GM19035 (cell line): ENCODE measurements around the gene PAK4.

Experiments used
- ATAC-seq: cut with Tn5 transposase; IDR thresholded peaks from one replicate; pipeline ENCODE4 v1.9.1; 2021; ENCODE audit not compliant: unreplicated experiment

Gene PAK4

DNA sequence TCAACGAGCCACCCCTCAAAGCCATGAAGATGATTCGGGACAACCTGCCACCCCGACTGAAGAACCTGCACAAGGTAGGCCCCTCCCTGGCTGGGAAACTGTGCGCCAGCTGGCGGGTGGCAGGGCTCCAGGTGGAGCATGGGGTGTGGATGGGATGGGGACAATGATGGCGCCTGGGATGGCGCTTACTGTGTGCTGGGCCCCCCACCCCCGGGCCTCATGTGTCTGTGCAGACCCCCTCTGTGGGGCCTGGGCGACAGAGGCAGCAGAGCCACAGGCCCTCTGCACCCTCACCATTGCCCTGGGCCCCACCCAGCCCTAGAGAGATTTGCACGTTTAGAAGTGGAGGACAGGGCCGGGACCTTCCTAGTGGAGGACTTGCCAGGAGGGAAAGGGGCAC lies 52.1 kb downstream of the PAK4 start:
- no peak for ATAC-seq

DNA sequence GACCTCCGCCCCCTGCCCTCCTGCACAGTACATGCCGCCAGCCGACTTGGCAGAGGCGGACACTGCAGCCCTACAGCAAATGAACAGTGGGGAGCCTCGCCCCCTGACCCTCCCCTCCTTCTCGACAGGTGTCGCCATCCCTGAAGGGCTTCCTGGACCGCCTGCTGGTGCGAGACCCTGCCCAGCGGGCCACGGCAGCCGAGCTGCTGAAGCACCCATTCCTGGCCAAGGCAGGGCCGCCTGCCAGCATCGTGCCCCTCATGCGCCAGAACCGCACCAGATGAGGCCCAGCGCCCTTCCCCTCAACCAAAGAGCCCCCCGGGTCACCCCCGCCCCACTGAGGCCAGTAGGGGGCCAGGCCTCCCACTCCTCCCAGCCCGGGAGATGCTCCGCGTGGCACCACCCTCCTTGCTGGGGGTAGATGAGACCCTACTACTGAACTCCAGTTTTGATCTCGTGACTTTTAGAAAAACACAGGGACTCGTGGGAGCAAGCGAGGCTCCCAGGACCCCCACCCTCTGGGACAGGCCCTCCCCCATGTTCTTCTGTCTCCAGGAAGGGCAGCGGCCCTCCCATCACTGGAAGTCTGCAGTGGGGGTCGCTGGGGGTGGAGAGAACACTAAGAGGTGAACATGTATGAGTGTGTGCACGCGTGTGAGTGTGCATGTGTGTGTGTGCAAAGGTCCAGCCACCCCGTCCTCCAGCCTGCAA lies 52.9 kb downstream of the PAK4 start:
- ATAC-seq: no peak

DNA sequence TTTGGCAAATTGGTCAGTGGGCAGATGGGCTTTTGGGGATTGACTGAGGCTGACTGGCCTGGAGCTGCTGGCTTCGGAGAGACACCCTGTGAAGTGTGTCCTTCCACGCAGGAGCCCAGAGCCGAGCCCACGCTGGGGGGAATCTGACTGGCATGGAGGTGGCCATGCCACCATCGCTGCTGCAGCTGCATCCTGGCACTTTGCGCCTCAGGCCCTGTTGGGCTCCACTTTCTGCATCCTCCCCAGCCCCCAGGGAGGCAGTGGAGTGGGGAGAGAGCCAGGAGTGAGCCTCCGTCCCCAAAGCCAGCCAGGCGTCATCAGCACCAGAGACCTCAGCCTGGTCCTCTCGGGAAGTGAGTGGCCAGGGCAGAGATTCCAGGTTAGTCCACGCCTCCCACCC lies 54.2 kb downstream of the PAK4 start:
- no peak for ATAC-seq

DNA sequence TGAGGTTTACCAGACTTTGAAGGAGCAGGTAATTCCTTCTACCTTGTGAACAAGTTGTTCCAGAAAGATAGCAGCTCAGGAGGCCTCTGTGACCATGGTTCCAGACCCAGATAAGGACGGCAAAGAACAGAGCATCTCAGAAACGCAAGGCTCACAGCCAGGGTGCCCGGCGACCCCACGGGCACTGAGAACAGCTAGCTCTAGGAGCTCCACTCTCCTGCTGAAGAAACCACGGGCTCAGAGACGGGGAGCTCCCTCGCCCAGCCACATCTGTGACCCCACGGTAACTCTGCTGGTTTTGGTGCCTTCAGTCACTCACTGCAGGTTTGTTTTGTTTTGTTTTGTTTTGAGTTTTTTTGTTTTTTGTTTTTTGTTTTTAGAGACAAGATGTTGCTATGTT lies 55.2 kb downstream of the PAK4 start:
- no peak for ATAC-seq

DNA sequence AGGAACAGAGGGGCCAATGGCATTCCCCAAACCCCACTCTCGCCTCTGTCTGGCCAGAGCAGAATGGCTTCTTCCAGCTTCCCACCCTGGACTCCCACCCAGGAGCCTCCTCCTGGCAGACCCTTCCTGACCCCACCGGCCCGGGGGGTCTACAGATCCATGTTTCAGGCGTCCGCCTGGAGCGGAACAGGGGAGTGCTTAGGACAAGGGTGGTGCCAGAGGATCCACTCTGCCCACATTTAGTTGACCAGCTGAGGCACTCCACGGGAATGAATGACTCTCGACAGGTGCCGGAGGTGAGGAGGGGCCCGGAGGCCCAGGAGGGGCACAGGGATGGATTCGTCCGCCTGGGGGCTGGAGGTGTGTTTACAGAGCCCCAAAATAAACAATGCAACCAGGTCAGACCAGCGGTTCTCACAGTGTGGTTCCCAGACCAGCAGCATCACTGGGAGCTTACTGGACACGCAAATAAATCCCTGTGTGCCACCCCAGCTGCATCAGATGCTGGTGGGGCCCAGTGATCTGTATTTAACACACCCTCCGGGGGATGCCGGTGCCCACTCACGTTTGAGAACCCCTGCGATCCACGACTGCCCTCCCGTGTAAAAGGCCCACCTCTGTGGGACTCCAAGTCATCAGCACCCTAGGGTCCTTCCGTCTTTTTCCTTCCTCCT lies 56.1 kb downstream of the PAK4 start:
- ATAC-seq: no peak

DNA sequence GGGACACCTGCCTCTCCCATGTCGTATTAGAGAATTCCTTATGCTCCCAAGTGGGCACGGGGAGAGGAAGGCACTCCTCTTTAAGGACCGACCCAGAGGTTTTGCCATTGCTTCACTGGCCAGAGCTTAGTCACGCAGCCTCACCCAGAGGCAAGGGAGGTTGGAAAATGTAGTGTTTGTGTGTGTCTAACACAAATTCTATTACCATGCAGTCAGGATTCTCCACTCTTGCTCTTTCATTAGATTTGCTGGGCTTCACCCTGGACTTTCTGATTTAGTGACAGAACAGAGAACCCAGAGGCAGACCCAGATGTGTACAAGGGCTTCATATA lies 56.6 kb downstream of the PAK4 start:
- ATAC-seq: no peak

DNA sequence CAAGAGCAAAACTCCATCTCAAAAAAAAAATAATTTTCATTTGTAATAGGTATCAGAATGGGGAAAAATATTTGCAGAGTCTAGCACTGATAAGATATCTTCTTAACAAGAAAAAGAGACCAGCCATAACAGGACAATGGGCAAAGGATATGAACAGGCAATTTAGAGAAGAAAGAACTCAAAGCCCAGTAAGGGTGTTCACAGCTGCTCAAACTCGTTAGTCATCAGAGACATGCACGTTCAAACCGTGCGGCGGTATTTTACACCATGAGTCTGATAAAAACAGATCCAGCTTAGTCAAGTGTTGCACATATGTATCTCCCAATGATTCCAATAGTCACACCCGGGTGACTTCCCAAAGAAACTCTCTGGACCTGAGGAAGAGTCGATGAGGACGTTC lies 57.5 kb downstream of the PAK4 start:
- no peak for ATAC-seq

DNA sequence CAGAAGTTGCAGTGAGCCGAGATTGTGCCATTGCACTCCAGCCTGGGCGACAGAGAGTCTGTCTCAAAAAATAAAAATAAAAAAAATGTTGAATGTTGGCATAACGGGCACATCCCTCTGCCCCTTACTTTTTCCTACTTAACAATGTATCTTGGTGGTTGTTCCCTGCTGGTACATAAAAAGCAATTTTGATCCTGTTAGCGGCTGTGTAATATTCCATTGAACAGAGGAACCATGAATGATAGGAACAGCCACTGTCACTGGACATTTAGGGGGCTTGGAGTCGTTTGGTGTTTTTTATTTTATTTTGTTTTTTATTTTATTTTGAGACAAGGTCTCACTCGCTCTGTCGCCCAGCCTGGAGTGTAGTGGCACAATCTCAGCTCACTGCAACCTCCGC lies 60.8 kb downstream of the PAK4 start:
- no peak for ATAC-seq

DNA sequence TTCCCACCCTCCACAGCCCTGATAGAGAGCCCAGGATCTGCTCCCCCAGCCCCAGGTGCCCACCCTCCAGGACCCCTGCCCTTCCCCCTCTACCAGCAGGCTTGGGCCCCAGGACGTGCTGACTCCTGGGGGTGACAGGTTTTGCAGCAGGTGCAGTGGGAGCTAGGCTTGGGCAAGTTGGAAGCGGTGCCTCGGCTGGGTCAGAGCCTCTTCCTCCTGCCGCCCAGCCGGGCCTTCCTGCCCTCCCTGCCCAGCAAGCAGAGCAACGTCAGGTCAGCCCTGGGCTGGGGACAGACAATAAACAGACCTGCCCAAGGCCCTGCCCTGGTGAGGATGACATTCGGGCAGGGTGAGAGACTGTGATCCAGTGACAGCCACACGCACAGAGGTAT lies 62.0 kb downstream of the PAK4 start:
- no peak for ATAC-seq

DNA sequence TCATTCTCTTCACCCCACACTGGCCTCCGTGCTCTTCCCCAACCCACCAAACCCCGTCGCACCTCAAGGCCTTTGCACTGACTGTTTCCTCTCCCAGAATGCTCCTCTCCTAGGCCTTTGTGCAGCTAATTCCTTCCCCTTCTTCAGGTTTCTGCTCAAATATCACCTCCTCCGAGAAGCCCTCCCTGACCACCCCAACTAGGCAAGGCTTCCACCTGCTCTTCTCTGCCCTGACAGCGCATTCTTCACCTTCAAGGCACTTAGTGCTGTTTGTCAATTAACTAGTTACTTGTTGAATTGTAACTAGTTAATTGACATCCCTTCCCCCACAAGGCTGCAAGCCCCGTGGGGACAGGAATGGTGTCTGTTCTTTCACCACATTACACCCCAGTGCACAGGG lies 63.4 kb downstream of the PAK4 start:
- no peak for ATAC-seq

DNA sequence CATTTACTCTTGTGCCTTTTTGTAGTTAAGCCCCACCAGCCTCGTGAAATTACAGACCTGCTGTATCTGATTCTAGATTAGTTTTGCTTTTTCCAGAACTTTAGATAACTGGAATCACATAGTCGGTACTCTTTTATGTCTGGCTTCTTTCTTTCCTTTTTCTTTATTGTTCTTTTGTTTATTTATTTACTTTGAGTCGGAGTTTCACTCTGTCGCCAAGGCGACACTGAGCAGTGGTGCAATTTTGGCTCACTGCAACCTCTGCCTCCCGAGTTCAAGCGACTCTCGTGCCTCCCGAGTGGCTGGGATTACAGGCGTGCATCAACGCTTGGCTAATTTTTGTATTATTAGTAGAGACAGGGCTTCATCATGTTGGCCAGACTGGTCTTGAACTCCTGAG lies 65.2 kb downstream of the PAK4 start:
- ATAC-seq: no peak

DNA sequence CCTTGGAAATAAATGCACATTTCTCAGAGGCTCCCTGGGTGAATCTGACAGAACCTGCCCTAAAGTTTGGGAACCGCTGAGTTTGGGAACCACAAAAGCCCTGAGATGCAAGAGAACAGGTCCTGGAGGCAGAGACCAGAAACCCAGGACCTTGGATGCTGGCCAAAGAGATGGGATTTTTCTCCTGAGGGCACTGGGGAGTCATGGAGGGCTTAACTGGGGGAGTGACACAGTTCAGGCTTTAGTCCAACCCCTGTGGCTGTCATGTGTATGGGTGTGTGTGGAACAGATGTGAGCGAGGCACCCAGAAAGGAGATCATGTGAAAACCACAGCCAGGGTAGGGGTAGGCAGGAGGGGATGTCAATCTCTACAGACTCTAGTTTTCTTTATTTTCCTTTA lies 67.3 kb downstream of the PAK4 start:
- ATAC-seq: no peak

DNA sequence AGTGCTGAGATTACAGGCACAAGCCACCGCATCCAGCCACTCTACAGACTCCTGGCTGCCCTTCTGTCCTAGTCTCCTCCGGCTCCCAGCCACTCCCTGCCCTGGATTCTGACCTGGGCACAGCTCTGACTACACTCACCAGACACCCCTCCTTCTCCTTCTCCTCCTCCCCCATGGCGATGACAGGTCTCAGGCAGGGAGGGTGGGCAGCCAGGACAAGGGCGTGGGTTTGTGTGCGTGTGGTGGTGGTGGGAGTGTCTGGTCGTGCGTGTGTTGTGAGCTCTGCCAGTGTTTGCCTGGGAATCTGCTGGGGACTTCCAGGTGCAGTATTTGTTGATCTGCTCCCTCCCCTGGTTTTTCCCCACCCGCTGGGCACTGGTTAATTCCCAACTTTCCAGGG lies 68.2 kb downstream of the PAK4 start:
- ATAC-seq: no peak

DNA sequence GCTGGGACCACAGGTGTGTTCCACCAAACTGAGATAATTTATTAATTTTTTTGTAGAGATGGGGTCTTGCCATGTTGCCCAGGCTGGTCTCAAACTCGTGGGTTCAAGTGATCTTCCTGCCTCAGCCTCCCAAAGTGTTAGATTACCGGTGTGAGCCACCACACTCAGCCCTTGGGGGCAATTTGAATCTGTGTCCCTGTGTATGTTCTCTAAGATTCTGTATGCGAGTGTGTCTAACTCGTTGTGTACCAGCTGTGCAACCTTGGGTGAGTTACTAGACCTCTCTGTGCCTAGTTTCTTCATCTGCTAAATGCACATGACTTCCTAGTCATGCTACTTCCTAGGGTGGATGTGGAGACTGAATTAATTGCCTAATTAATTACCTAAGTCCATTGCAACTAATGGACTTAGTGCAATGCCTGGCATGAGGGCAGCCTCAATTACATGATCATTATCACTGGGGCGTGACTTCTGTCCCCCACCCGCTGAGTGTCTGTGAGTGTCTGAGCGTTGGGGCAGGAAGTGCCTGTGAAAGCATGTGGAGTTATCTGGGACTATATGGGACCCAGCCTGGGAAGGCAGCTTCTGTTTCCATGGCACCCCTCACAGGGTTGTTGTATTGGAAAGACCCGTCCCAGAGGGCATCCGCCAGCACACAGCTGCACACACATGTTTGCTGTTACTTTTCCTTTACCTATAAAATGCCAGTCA lies 69.4 kb downstream of the PAK4 start:
- no peak for ATAC-seq

DNA sequence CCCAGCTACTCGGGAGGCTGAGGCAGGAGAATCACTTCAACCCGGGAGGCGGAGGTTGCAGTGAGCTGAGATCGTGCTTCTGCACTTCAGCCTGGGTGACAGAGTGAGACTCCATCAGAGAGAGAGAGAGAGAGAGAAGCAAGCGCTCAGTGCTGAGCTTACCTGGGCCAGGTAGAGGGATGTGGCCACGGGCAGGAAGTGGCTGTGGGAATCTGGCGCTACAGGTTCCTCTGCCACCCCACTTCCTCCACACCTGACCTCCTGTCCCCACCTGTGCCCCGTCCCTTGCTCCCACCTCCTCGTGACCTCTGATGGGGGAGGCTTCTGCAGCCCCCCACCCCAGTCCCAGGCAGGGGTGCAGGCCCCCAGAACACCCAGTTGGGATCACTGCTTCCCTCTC lies 70.2 kb downstream of the PAK4 start:
- no peak for ATAC-seq

DNA sequence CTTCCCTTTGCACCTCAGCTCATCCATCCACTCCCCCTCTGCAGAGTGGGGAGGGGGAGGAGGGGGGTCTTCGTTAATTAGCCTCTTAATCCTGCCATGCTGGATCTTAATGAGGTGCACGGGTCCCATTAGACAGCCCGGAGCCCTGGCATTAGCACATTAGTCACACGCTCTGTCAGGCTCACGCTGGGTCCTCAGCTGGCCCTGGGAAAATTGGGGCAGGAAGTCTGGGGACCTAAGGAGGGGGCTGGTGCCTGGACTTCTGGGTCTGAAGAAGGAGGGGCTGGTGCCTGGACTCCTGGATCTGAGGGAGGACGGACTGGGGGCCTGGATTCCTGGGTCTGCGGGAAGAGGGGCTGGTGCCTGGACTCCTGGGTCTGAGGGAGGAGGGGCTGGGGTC lies 70.7 kb downstream of the PAK4 start:
- no peak for ATAC-seq

DNA sequence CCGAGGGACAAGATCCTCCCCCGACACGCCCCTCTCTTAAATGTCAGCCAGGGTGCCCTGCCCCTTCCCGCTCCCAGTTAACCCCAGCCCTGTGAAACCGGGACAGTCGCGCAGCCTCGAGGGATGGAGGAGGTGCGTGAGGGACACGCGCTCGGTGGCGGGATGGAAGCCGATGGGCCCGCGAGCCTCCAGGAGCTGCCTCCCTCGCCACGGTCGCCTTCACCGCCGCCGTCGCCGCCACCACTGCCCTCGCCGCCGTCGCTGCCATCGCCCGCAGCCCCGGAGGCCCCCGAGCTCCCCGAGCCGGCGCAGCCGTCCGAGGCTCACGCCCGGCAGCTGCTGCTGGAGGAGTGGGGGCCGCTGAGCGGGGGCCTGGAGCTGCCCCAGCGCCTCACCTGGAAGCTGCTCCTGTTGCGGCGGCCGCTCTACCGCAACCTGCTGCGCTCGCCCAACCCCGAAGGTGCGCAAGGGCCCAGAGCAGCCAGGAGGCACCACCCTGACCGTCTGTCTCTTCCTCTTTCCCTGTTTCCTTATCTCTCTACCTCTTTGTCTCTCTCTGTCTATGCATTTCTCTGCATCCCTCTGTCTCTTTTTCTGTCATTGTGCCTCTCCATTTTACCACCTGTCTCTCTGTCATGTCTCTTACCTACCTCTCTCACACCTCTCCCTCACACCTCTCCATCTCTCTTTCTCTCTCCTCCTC lies 71.4 kb downstream of the PAK4 start, which contains the start of gene NCCRP1:
Gene NCCRP1 (plus strand): TSS at position 105 of the 703 bp plus-strand sequence. CDS start 19 bp downstream, at position 124.
- ATAC-seq: no peak

DNA sequence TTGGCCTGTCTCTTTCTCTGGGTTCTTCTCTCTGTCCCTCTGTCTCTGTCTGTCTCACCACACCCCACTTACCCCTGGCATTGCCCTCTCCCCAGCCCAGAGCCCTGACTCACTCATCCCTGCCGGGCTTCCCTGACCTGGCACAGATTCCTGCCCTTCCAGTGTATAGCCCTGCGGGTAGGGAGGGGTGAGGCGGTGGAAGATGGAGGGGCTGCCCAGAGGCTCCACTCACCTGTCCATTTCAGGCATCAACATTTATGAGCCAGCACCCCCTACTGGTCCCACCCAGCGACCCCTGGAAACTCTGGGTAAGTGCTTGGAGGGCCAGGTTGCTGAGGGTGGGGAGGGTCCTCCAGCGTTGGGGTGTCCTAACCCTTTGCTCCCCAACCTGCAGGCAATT lies 72.2 kb downstream of the PAK4 start:
- no peak for ATAC-seq

DNA sequence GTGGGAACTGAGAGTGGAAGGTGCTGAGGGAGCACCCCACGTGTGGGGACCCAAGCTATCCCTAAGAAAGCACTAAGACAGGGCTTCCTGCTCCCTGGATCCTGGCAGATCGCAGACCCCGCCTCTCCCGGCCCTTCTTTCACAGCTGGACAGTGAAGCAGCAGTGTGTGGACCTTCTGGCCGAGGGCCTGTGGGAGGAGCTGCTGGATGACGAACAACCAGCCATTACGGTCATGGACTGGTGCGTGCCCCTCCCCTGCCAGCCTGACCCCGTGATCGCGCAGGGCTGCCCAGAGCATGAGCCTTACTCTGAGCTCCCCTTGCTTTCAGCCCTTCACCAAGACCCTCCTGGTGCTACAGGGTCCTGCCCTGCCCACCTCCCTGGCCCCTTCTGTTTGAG lies 73.4 kb downstream of the PAK4 start:
- ATAC-seq: no peak

DNA sequence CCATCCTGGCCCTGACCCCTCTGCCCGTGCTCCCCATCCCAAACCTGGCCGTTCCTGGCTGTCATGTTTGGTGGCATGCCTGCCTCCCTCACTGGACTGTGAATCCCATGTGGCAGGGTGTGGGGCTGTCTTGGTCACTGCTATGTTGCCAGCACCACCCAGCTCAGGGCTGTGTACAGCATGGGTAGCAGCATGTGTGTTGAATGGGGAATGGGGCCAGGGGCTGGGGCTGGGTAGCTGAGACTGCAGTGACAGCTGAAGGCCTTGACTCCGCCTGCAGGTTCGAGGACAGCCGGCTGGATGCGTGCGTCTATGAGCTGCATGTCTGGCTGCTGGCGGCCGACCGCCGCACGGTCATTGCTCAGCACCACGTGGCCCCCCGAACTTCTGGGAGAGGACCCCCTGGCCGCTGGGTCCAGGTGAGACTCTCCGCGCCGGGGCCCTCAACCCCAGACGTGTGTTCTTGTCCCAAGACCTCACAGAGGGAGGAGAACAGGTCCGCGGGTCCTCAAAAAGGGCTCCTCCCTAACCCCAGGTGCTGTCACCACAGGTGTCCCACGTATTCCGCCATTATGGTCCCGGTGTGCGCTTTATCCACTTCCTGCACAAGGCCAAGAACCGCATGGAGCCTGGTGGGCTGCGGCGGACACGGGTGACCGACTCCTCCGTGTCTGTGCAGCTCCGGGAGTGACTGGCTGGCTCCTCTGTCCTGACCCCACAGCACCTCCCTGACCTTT lies 74.6 kb downstream of the PAK4 start:
- ATAC-seq: no peak

DNA sequence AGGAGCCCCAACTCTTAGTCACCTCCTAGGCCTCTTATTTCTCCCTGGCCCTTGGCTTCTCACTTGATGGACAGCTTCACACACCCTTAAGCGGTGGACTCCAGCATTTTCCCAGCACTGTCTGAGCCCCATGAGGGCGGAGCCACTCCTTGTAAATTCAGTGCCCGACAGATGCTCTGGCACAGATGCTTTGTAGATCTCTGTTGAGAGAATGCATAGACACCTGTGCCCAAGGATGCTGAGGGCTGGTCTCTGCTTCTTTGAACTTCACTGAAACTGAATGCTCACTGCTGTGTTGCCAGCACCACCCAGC lies 75.2 kb downstream of the PAK4 start:
- no peak for ATAC-seq
